ENCODE results near the gene KY.

The KY gene

DNA sequence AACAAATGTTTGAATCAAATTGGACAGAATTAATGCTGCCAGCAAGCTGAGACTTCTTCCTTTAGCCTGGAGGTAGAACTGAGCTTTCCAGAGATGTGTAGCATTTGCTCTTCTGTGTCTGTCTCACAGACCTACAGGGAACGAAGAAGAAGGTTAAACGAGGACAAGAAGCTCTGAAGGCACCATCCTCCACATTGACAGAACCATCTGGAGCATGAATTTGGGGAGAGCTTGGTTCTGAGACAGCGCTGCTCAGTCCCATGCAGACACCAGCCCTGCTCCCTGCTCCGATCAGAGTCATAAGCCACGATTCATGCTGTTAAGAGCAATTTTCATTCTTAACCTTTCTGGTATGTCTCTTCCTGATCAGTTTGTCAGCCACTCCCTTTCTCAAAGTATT is 7.7 kb upstream of the KY start:
- Mint-ChIP-seq H3K36me3 (no peaks in the 10 kb centered on the region), H3K27ac (no peak overlapping the region), H3K4me3 (no peak overlapping the region), H3K9me3 (no peaks in the 10 kb centered on the region), H3K27me3 (peaks cover 2% of the 10 kb centered on the region), H3K4me1 (no peaks in the 10 kb centered on the region)

DNA sequence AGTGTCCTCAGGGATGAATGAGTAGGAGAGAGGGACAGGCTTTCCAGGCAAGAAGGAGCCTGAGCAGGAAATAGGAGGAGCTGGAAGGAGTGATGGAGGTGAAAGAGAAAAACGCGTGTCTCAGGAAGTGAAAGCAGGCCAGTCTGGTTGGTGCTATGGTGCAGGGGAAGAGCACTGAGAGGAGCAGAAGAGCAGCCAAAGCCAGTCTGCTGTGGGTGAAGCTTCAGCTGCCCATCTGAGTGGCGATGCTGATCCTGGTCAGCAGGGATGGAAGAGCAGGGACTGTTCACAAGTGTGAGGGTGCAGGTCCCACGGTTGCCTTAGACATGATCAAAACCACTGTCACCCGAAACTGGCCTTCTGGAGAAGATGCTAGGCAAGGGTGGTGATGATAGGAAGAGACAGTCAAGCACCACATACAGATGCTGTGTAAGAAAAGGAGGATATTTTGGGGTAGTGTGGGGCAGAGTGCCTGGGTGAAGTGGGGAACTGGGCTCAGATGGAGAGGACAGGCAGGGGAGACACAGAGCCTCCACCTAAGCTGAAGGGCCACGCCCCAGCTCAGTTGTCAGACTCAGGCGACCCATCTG is 5.5 kb upstream of the KY start:
- peak overlapping the region; percentile 20 for H3K27ac Mint-ChIP-seq
- no peak overlapping the region for H3K4me3 Mint-ChIP-seq
- no peaks in the 10 kb centered on the region for H3K36me3 Mint-ChIP-seq
- peaks cover 2% of the 10 kb centered on the region for H3K27me3 Mint-ChIP-seq
- no peaks in the 10 kb centered on the region for H3K4me1 Mint-ChIP-seq
- H3K9me3 Mint-ChIP-seq, result no peaks in the 10 kb centered on the region

DNA sequence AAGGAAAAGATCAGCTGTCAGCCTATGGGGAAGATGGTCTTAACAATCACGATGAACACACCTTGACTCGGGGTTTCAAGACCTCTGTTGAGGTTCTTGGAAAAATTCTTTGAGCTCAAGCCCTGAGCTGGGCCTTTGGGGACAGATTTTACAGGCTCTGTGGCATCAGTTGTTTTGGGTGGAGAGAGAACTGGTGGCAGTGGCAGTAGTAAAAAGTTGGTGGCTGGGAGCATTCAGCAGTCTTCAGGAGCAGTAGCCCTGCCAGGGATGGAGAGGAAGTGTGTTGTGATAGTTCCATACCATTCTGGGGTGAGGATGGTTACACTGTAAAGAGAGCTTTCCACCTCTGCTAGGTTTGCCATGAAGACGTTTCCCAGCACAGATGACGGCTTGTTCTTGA is 4.9 kb upstream of the KY start:
- Mint-ChIP-seq H3K4me3 (no peak overlapping the region), H3K9me3 (no peaks in the 10 kb centered on the region), H3K4me1 (no peaks in the 10 kb centered on the region), H3K27me3 (peaks cover 3% of the 10 kb centered on the region), H3K36me3 (no peaks in the 10 kb centered on the region), H3K27ac (no peak overlapping the region)

DNA sequence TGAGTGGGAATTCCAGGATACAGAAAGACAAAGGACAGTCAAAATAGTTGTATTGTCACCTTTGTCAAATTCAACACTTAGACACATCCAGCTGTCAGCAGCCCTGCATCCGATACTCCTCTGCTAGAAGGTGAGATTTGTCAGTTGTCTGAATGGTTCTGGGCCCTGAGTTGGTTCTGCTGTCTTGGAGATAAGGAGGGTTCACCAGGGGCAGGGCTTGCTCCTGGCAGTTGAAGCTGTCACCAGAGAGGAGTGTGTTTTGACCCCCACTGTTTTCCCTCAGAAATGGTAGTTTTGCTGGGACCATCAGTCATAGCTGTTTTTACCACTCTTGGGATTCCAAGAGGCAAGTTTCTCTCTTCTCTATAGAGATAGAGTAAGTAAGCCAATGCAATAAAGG is 3.2 kb upstream of the KY start:
- Mint-ChIP-seq H3K27me3 (peaks cover 5% of the 10 kb centered on the region), H3K4me3 (no peak overlapping the region), H3K4me1 (no peaks in the 10 kb centered on the region), H3K27ac (no peak overlapping the region), H3K36me3 (no peaks in the 10 kb centered on the region), H3K9me3 (no peaks in the 10 kb centered on the region)

DNA sequence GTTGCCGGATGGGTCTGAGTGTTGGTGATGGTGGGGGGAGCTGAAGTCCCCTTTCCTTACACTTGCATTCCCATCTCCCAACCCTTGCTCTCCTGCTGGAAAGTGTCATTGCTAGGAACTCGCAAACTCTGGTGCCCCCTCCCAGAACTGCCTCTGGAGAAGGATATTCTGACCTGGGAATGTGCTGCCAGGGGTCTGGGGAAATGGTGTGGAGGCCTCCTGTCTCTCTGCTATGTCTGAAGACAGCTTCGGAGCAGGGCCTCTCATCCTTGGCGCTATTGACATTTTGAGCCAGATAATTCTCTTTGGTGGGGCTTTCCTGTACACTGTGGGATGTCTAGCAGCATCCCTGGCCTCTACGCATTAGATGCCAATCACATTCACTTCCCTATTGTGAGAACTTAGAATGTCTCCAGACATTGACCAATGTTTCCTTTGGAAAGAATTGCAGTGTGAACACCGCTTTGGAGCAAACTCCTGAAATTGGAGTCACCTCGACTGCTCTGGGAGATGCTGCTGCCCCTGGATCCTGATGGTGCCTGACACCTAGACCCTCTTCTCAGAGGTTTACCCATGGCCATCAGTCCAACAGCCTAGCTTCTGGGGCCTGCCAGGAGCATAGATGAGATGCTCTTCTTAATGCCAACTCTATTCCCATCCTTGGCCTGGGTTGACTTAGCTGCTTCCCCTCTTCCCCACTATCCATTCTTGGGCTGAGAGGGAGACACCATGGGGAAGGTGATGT is 2.2 kb upstream of the KY start:
- Mint-ChIP-seq H3K4me3 (no peak overlapping the region), H3K9me3 (no peaks in the 10 kb centered on the region), H3K27me3 (peaks cover 5% of the 10 kb centered on the region), H3K36me3 (no peaks in the 10 kb centered on the region), H3K27ac (no peak overlapping the region), H3K4me1 (no peaks in the 10 kb centered on the region)

DNA sequence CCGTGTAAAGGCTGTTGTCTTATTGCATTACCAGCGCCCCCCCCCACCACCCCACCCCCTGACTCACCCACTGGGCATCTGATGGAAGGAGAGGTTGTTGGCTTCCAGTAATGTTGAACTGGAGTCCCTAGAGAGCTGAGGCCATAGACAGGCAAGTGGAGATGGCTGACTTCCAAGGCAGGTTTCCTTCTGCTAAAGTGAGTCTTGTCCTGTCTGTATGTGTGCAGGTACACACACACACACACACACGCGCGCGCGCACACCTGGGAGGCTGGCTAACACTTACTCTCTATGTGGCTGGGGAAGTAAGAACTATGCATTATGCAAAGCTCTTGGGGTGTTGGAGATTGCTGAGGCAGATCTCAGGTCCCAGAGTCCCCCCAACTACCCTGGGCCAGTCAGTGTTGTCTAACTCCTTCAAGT is 1.6 kb upstream of the KY start:
- Mint-ChIP-seq H3K4me3 (no peak overlapping the region), H3K9me3 (no peaks in the 10 kb centered on the region), H3K27me3 (peaks cover 5% of the 10 kb centered on the region), H3K4me1 (no peaks in the 10 kb centered on the region), H3K27ac (no peak overlapping the region), H3K36me3 (no peaks in the 10 kb centered on the region)

DNA sequence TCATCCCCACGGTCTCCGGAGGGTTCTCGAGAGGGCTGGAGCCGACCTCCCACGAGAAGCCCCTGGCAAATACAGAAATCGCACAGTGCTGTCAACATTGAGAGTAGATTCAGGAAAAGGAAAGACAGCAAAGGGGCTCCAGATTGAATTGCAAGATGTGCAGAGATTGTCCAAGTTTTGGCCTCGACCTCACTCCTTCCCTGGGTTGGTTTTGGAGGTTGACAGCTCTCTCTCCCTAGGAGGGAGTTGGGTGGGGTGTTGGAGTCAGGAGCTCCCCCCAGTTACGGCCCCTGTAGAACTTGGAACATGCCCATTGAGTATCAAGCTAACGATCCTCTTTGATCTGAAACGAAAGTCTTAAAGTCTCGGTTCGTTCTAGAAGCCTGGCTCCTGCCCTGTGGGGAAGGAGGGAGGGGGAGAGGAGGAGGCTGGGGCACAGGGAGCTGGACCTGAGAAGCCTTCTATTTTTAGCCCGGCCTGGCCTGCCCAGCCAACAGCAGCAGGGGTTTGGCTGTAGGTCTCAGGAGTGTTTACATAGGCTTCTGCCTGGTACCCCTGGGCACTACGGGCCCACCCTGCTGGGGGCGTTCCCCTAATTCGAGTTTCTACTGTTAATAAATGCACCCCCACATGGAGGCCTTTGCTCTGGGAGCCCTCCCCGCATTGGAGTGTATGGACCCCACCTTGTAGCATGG is 672 bp upstream of the KY start:
- Mint-ChIP-seq H3K4me3 (no peak overlapping the region), H3K27ac (no peak overlapping the region), H3K36me3 (no peaks in the 10 kb centered on the region), H3K27me3 (peaks cover 5% of the 10 kb centered on the region), H3K4me1 (no peaks in the 10 kb centered on the region), H3K9me3 (no peaks in the 10 kb centered on the region)

DNA sequence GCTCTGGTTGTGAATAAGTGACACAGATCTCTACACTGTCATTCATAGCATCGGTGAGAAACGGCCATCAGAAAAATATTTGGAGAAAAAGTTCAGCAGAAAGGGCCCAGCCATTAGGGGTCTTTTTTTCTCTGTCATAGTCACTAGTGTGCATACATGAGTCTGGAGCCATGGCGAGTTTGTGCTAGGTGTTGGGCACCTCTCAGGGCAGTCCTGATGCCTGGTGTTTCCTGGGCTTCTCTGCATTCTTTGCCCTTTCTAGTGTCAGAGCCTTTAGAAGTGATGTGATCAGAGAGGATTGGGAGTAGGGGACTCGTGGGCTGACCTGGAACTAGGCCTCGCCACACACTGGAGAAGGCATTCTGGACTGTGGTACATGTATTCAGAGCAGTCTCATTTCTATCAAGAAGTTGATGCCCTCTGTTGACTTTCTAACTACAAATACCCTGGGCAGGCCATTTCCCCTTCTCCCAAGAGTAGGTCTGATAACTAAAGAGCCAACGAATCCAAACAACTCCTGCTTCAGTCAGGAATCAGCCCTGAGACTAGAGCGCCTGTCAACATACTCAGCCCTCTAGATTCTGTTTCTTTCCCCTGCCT is 1.6 kb downstream of the KY start:
- H3K36me3 Mint-ChIP-seq, result no peaks in the 10 kb centered on the region
- H3K9me3 Mint-ChIP-seq, result no peaks in the 10 kb centered on the region
- H3K4me3 Mint-ChIP-seq, result no peak overlapping the region
- H3K4me1 Mint-ChIP-seq, result no peaks in the 10 kb centered on the region
- H3K27ac Mint-ChIP-seq, result no peak overlapping the region
- H3K27me3 Mint-ChIP-seq, result peaks cover 3% of the 10 kb centered on the region

DNA sequence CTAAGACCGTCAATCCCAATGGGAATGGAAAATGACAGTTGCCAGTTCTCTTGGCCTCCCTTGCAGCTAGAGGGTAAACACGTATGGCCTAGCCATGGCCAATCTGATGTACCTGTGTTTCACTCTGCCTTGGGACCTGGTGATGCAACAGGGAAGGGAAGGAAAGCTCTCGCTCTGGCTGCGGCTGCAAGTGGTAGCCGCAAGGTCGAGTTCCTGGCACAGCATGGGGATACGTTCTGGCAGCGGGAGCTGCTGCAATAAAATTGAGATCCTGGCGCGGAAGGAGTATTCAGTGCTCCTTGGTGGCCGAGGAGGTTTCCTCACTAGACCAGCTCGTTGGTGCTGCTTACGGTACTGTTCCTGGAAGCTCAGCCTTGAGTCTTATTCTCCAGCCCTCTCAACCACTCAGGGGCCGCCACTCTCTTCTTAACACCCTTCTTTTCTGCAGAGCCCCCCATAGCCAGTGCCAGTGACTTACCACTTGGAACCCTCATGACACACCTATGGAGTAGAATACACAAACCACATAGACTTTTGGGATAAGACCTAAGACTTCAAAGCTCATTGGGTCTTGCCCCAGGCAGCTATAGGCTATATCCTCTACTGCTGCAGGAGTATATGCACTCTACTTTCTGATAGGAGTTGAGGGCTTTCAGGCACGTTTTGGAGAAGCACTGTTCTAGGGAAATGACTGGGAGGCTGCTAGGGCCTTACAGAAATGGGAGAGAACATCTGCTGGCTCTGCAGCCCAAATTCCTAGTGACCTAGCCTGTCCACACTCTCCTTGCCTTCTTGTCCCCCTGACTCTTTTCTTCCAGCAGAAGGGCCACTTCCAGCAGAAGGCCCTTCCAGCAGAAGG is 2.7 kb downstream of the KY start:
- peaks cover 3% of the 10 kb centered on the region for H3K27me3 Mint-ChIP-seq
- no peaks in the 10 kb centered on the region for H3K36me3 Mint-ChIP-seq
- no peak overlapping the region for H3K27ac Mint-ChIP-seq
- no peaks in the 10 kb centered on the region for H3K4me1 Mint-ChIP-seq
- H3K4me3 Mint-ChIP-seq, result no peak overlapping the region
- H3K9me3 Mint-ChIP-seq, result no peaks in the 10 kb centered on the region

DNA sequence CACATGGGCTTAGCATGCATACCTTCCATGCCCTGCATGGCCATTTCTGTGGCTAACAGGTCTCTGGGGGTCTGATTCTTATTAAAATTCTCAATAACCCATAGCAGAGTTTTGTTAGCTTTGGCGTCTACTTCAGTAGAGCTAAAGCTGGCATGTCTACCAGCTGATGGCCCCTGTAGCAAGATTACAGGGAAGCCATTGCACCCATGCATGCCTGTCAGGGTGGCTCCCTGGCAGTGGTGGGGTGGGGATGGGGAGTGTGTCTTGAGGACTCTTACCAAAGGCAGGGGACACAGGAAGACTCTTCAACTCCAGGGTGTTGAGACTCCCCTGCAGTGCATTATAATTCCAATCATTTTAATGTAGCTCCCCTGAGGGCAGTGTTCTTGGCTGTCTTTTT is 4.7 kb downstream of the KY start:
- Mint-ChIP-seq H3K36me3 (no peaks in the 10 kb centered on the region), H3K4me3 (no peak overlapping the region), H3K27me3 (peaks cover 4% of the 10 kb centered on the region), H3K9me3 (no peaks in the 10 kb centered on the region), H3K4me1 (no peaks in the 10 kb centered on the region), H3K27ac (no peak overlapping the region)

DNA sequence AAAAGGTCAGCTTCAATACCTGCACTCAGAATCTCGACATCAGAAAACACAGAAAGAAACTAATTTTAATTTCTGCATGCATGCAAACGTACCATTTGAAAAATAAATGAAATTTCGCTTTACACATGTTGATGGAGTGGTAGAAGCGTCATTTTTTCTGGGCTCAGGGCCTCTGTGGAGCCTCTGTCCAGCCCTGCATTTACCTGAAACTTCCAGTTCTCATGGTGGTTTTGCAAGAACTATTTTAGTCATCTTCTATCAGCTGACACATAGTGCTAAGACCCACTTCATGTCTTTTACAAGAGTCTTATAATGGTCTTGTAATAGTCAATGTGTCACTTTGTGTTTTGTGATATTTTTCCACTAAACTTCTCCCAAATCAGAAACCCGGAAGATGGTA is 5.3 kb downstream of the KY start:
- Mint-ChIP-seq H3K36me3 (no peaks in the 10 kb centered on the region), H3K4me3 (no peak overlapping the region), H3K27me3 (peaks cover 4% of the 10 kb centered on the region), H3K27ac (no peak overlapping the region), H3K4me1 (no peaks in the 10 kb centered on the region), H3K9me3 (no peaks in the 10 kb centered on the region)

DNA sequence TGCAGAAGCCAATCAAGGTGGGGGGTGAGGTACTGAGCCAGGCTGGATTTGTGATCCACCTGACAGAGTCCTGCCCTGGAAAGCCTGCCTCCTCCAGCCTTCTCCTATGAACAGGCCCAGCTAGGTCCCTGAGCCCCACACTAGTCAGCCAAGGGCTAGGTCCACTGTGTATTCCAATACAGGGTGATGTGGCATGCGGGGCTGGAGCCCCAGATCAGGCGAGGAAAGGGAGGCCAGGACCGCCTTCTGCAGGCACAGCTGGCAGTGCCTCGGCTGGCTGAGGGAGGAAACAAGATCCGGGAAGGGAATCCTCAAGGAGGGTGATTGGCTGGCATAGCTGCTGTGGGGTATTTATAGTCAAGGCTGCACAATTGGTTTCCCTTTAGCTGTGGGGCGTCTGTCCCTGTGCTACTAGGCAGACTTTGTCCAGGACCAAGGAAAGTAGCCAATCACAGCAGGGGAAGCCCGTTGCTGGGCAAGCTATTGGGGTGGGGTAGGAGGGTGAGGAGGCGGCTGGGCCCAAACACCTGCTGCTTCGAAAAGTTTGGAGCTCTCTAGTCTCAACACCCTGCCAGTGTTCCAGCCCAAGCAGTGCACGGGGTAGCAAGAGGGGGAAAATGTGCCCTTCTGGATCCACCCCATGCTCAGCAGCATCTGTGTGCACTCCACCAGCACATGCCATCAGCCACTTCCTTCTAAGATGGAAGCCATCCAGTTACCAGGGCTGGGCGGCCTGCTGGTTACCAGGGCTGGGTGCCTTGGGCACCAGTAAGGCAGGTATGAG is 5.9 kb downstream of the KY start:
- no peak overlapping the region for H3K27ac Mint-ChIP-seq

DNA sequence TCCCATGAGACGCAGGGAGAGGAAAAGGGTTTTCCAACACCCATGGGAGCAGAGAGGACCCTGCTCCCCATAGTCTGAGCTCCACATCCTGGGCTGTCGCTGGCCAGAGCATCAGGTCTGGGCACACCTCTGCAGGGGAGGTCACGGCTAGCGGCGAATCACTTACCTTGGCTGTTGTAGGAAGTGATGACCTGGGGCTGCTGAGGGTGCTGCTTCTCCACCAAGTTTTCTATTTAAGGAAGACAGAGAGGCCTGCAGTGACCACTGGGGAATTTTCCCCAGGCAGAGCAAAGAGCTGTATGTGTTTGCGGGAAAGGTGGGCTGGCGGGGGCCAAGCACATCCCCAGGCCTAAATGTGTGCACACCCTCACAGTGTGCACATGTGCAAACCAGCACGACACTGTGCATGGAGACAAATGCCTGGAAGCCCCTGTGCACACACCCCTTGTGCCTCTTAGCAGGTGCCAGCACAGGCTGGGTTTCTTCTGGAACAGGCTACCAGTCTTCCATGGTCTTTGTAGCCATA is 7.6 kb downstream of the KY start:
- H3K9me3 Mint-ChIP-seq, result no peaks in the 10 kb centered on the region
- H3K4me3 Mint-ChIP-seq, result no peak overlapping the region
- H3K27me3 Mint-ChIP-seq, result peaks cover 2% of the 10 kb centered on the region
- H3K4me1 Mint-ChIP-seq, result no peaks in the 10 kb centered on the region
- no peak overlapping the region for H3K27ac Mint-ChIP-seq
- no peaks in the 10 kb centered on the region for H3K36me3 Mint-ChIP-seq

More for the DNA sequence above, 5.9 kb downstream of the KY start:
- no peaks in the 10 kb centered on the region for H3K36me3 Mint-ChIP-seq
- no peak overlapping the region for H3K4me3 Mint-ChIP-seq
- H3K4me1 Mint-ChIP-seq, result no peaks in the 10 kb centered on the region
- peaks cover 2% of the 10 kb centered on the region for H3K27me3 Mint-ChIP-seq
- H3K9me3 Mint-ChIP-seq, result no peaks in the 10 kb centered on the region

DNA sequence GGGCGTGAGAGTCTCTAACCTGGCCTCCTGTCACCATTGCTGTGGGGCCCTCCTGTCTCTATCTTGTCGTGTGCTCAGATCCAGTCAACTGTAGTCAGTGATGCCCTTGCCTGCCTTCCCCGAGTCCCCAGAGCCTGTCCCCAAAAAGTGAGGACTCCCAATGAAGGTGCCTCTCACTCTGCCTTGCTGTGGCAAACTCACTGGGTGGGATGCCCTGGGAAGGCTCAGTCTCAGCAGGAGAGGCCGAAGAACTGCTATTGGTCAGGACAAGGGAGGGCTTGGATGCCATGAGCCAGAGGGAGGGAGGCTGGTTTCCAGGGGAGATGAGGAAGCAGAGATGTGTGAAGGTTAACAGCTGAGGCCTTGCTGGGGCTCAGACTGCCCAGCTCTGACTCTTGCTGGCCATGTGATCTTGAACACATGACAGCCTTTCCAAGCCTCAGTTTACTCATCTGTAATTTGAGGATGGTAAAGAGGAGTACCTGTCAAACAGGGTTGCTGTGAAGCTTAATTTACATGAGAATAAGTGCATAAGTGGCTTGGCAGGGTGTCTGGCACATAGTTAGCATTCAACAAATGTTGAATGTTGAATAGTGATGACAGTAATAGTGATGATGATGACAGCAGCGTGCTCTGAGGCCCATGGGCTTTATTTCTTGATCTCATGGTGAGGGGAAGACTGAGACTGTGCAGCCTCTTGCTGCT is 8.2 kb downstream of the KY start:
- no peak overlapping the region for H3K27ac Mint-ChIP-seq
- H3K4me1 Mint-ChIP-seq, result no peaks in the 10 kb centered on the region
- no peak overlapping the region for H3K4me3 Mint-ChIP-seq
- H3K27me3 Mint-ChIP-seq, result peaks cover 2% of the 10 kb centered on the region
- H3K9me3 Mint-ChIP-seq, result no peaks in the 10 kb centered on the region
- H3K36me3 Mint-ChIP-seq, result no peaks in the 10 kb centered on the region

All from activated naive CD4-positive, alpha-beta T cell treated with anti-CD3 and anti-CD28 coated beads, Interleukin-2, amount 50 U/mL, for 24 hours (primary cell).